Prostate gland (tissue), 2 donors: ENCODE results near the gene TTBK2.

ENCODE experiments used
- CTCF ChIP-seq, 4 experiments: fragments of 200-600 bp in 2 of 4; fragments of 450-650 bp in 2 of 4; sonication (generic) in 2 of 4; IDR thresholded peaks; 1 replicate in 3 of 4; 2 replicates in 1 of 4; pipeline ENCODE4 v1.5.1; 2016 to 2019; ENCODE audit warnings: antibody characterized with exemption in 4 of 4, mild to moderate bottlenecking in 2 of 4, moderate library complexity in 2 of 4
- POLR2A ChIP-seq: fragments of 450-650 bp; IDR thresholded peaks from one replicate; pipeline ENCODE4 v1.6.1; 2016; ENCODE audit warnings: antibody characterized with exemption, mild to moderate bottlenecking
- POLR2AphosphoS5 ChIP-seq: sonication (generic); formaldehyde crosslinking; IDR thresholded peaks from one replicate; pipeline ENCODE4 v1.6.1; 2017; ENCODE audit warnings: antibody characterized with exemption

GRCh38 chr15:42729409-42729808 lies 191.2 kb downstream of the TTBK2 start:
- TF ChIP-seq POLR2AphosphoS5 (no peak), CTCF (IDR thresholded peaks at IDR 0.05) (no peak), POLR2A (no peak)
